Sigmoid colon (tissue), 4 donors: ENCODE data around the gene EFHC2.

Source experiments
- CTCF ChIP-seq, 4 experiments: fragments of 450-650 bp in 3 of 4; fragments of 200-600 bp in 1 of 4; IDR thresholded peaks; one replicate each; pipeline ENCODE4 v1.5.1; 2016 to 2019; ENCODE audit warnings: antibody characterized with exemption in 4 of 4, mild to moderate bottlenecking in 3 of 4, moderate library complexity in 2 of 4
- POLR2A ChIP-seq, 2 donors: fragments of 450-650 bp; IDR thresholded peaks; one replicate each; pipeline ENCODE4 v1.6.1; 2016; ENCODE audit warnings: antibody characterized with exemption in 2 of 2, mild to moderate bottlenecking in 2 of 2, moderate library complexity in 2 of 2
- POLR2AphosphoS5 ChIP-seq, 4 donors: sonication (generic); formaldehyde crosslinking; IDR thresholded peaks; one replicate each; pipeline ENCODE4 v1.6.1; 2017; ENCODE audit warnings: antibody characterized with exemption in 4 of 4

- TF ChIP-seq POLR2AphosphoS5 (IDR thresholded peaks at IDR 0.05) (no peak), POLR2A (IDR thresholded peaks at IDR 0.05) (no peak), CTCF (IDR thresholded peaks at IDR 0.05) (no peak)
Measured at GRCh38 chrX:44382871-44383270, 39.4 kb upstream of the EFHC2 start.
